GM19463 (cell line): Measurements from ENCODE around the gene UBAP2L.
"Not testable (repeated sequence)": the region's sequence is repeated elsewhere in the genome, so short reads cannot be mapped to it uniquely, and the experiment has no call there.

ENCODE experiments used
- ATAC-seq: cut with Tn5 transposase; IDR thresholded peaks from one replicate; pipeline ENCODE4 v1.9.1; 2021; ENCODE audit warnings: mild to moderate bottlenecking, moderate library complexity; ENCODE audit not compliant: unreplicated experiment

UBAP2L gene

GRCh38 chr1:154306151-154306550, 85.4 kb downstream of the UBAP2L start:
- ATAC-seq, result no peak

GRCh38 chr1:154307670-154308270, 87.0 kb downstream of the UBAP2L start:
- ATAC-seq, result not testable (repeated sequence)

- ATAC-seq, result not testable (repeated sequence)
Measured at GRCh38 chr1:154309136-154309535, 88.4 kb downstream of the UBAP2L start.

- ATAC-seq, result not testable (repeated sequence)
Measured at GRCh38 chr1:154312229-154313065, 91.7 kb downstream of the UBAP2L start.

- ATAC-seq, result no peak
Measured at GRCh38 chr1:154313066-154313356, 92.3 kb downstream of the UBAP2L start.

GRCh38 chr1:154314226-154314625, 93.5 kb downstream of the UBAP2L start:
- not testable (repeated sequence) for ATAC-seq

- no peak for ATAC-seq
Measured at GRCh38 chr1:154316704-154317103, 95.9 kb downstream of the UBAP2L start.

- no peak for ATAC-seq
Measured at GRCh38 chr1:154318386-154318785, 97.6 kb downstream of the UBAP2L start.
